ENCODE data around the gene SPNS2.

Gene SPNS2, protein sequence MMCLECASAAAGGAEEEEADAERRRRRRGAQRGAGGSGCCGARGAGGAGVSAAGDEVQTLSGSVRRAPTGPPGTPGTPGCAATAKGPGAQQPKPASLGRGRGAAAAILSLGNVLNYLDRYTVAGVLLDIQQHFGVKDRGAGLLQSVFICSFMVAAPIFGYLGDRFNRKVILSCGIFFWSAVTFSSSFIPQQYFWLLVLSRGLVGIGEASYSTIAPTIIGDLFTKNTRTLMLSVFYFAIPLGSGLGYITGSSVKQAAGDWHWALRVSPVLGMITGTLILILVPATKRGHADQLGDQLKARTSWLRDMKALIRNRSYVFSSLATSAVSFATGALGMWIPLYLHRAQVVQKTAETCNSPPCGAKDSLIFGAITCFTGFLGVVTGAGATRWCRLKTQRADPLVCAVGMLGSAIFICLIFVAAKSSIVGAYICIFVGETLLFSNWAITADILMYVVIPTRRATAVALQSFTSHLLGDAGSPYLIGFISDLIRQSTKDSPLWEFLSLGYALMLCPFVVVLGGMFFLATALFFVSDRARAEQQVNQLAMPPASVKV

DNA sequence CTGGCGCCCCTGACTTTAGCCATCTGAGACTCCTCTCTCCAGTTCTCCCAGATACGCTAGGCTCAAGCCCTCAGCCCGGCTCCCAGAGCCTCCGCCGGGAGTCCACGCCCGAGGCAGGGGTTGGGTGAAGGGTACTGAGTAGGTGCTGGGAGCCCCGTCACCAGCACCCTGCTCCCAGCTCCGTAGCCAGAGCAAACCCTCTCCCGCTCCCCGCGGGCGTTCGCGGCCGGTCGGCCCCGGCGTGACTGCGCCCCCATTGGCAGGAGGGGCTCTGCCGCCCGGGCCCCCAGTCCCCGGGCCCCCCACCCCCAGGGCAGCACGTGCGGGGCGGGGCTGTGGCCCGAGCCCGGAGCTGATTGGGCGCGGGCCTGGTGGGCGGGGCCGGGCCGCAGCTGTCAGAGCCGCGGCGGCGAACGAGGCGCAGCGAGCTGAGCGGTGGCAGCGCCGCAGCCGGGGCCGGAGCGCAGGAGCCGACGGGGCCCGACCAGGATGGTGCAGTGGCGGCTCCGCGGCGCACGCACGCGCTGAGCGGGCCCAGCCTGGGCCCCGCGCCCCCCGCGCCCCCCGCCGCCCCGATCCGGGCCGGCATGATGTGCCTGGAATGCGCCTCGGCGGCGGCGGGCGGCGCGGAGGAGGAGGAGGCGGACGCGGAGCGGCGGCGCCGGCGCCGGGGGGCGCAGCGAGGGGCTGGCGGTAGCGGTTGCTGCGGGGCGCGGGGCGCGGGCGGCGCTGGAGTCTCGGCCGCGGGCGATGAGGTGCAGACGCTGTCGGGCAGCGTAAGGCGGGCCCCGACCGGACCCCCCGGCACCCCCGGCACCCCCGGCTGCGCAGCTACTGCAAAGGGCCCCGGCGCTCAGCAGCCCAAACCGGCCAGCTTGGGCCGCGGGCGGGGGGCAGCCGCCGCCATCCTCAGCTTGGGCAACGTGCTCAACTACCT lies at the start of gene SPNS2:
Gene SPNS2, plus strand, starts transcription at position 421 of the 937 bp plus-strand sequence. Its CDS starts 167 bp downstream, at position 588.
- Histone ChIP-seq H3K27ac (ENCODE audit: low read length) (no peak within 1 kb of the TSS), H3K36me3 (ENCODE audit: control insufficient read depth in 2 of 2, insufficient read depth in 2 of 2, low read length in 2 of 2) (no peaks in the 10 kb centered on the region), H3K27me3 (ENCODE audit: control insufficient read depth in 1 of 2, insufficient read depth in 2 of 2, low read length in 2 of 2) (peaks cover 29 to 30% of the 10 kb centered on the region in 2 donors), H3K4me3 (ENCODE audit: low read length in 2 of 2) (peak within 1 kb of the TSS; percentile 53 to 66), H3K9me3 (ENCODE audit: control insufficient read depth in 2 of 2, low read length in 2 of 2) (no peaks in the 10 kb centered on the region), H3K9ac (ENCODE audit: low read length in 2 of 2) (no peak within 1 kb of the TSS), H3K4me1 (ENCODE audit: control insufficient read depth, insufficient read depth, low read length) (peaks cover 17% of the 10 kb centered on the region)

DNA sequence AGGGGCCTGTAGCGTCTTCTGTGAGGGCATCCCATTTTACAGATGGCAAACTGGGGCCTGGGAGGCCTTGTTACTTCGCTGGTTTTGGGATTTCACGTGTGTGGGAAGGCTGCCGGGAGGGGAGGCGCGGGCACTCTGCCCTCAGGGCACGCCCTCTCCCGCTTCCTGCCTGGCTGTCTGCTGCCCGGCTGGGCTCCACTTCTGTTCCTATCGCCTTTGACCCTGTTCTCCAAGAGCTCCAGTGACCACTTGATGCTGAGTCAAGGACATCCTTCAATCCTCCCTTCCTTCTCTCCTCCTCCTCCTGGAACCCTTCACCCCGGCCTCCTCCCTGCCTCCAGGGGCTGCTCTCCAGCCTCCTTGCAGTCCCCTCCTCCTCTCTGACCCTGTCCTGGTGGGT lies 48.9 kb upstream of the SPNS2 start:
- Histone ChIP-seq H3K4me3 (ENCODE audit: low read length in 2 of 2) (no peak overlapping the region), H3K9ac (ENCODE audit: low read length in 2 of 2) (no peak overlapping the region), H3K27ac (ENCODE audit: low read length) (no peak overlapping the region), H3K4me1 (ENCODE audit: control insufficient read depth, insufficient read depth, low read length) (no peaks in the 10 kb centered on the region), H3K27me3 (ENCODE audit: control insufficient read depth in 1 of 2, insufficient read depth in 2 of 2, low read length in 2 of 2) (no peaks in the 10 kb centered on the region), H3K36me3 (ENCODE audit: control insufficient read depth in 2 of 2, insufficient read depth in 2 of 2, low read length in 2 of 2) (no peaks in the 10 kb centered on the region), H3K9me3 (ENCODE audit: control insufficient read depth in 2 of 2, low read length in 2 of 2) (no peaks in the 10 kb centered on the region)

DNA sequence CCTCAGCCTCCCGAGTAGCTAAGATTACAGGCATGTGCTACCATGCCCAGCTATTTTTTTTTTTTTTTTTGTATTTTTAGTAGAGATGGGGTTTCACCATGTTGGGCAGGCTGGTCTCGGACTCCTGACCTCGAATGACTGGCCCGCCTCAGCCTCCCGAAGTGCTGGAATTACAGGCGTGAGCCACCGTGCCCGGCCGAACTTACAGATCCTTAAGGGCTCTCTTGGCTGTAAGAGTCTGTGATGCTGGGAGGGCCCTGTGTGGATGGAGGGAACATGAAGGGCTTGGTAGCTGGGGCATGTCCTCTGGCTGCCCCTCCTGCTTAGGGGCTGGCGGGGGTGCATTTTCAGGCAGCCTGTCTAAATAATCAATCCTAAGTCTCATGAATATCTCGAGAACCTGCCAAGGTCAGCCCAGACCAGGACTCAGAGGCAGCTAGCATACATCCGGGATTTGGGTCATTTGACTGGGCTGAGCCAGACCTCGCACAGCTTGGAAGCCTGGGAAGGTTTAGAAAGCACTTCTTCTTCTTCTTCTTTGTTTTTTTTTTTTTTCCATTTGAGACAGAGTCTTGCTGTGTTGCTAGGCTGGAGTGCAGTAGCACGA lies 47.9 kb upstream of the SPNS2 start:
- Histone ChIP-seq H3K9me3 (ENCODE audit: control insufficient read depth in 2 of 2, low read length in 2 of 2) (no peaks in the 10 kb centered on the region), H3K4me1 (ENCODE audit: control insufficient read depth, insufficient read depth, low read length) (no peaks in the 10 kb centered on the region), H3K27ac (ENCODE audit: low read length) (no peak overlapping the region), H3K36me3 (ENCODE audit: control insufficient read depth in 2 of 2, insufficient read depth in 2 of 2, low read length in 2 of 2) (no peaks in the 10 kb centered on the region), H3K27me3 (ENCODE audit: control insufficient read depth in 1 of 2, insufficient read depth in 2 of 2, low read length in 2 of 2) (no peaks in the 10 kb centered on the region), H3K4me3 (ENCODE audit: low read length in 2 of 2) (no peak overlapping the region), H3K9ac (ENCODE audit: low read length in 2 of 2) (no peak overlapping the region)

DNA sequence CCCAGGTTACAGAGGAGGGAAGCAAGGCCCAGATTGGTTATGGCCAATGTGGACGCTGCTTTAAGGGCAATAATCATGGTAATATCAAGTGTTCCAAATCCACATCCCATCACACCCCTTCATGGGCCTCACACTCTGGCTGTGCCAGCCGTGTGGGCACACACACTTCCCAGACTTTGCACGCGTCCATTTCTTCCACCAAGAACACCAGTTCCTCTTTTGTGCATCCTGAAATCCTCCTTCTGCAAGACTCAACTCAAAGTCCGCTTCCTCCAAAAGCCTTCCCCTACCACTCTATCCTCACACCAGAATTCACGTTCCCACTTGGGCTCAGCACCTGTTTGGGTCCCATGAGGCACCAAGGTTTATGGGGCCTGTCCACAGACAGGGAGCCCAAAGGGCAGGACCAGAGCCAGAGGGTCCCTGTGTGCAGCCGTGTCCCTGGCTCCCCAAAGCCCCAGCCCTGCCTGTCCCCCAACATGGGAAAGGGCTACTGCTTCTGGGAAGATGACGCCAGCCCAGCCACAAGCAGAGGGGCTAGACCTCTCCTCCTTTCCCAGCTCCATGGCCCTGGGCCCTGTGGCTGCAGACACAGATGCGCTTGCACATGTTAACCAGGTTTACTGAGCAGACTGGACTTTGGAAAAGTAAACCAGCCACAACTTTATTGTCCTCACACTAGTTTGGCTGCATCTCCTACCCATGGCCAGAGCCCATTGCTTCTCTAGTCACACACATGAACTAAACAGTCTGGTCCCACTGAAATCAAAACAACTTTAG lies 44.7 kb upstream of the SPNS2 start:
- no peak overlapping the region for H3K4me3 ChIP-seq (ENCODE audit: low read length in 2 of 2)
- H3K27ac ChIP-seq (ENCODE audit: low read length): no peak overlapping the region
- no peaks in the 10 kb centered on the region for H3K9me3 ChIP-seq (ENCODE audit: control insufficient read depth in 2 of 2, low read length in 2 of 2)
- H3K36me3 ChIP-seq (ENCODE audit: control insufficient read depth in 2 of 2, insufficient read depth in 2 of 2, low read length in 2 of 2): no peaks in the 10 kb centered on the region
- no peak overlapping the region for H3K9ac ChIP-seq (ENCODE audit: low read length in 2 of 2)
- H3K4me1 ChIP-seq (ENCODE audit: control insufficient read depth, insufficient read depth, low read length): no peaks in the 10 kb centered on the region
- no peaks in the 10 kb centered on the region for H3K27me3 ChIP-seq (ENCODE audit: control insufficient read depth in 1 of 2, insufficient read depth in 2 of 2, low read length in 2 of 2)

DNA sequence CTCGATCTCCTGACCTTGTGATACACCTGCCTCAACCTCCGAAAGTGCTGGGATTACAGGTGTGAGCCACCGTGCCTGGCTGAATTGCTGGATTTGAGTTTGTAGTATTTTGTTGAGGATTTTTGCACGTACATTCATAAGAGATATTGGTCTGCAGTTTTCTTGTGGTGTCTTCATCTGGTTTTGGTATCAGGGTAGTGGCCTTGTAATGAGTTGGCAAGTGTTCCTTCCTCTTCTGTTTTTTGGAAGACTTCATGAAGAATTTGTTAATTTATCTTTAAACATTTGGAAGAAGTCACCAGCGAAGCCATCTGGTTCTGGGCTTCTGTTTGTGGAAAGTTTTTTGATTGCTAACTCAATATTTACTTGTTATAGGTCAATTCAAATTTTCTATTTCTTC lies 38.0 kb upstream of the SPNS2 start:
- Histone ChIP-seq H3K9me3 (ENCODE audit: control insufficient read depth in 2 of 2, low read length in 2 of 2) (peaks cover 0 to 5% of the 10 kb centered on the region in 2 donors), H3K9ac (ENCODE audit: low read length in 2 of 2) (no peak overlapping the region), H3K27me3 (ENCODE audit: control insufficient read depth in 1 of 2, insufficient read depth in 2 of 2, low read length in 2 of 2) (no peaks in the 10 kb centered on the region), H3K36me3 (ENCODE audit: control insufficient read depth in 2 of 2, insufficient read depth in 2 of 2, low read length in 2 of 2) (no peaks in the 10 kb centered on the region), H3K4me1 (ENCODE audit: control insufficient read depth, insufficient read depth, low read length) (no peaks in the 10 kb centered on the region), H3K4me3 (ENCODE audit: low read length in 2 of 2) (no peak overlapping the region), H3K27ac (ENCODE audit: low read length) (no peak overlapping the region)

DNA sequence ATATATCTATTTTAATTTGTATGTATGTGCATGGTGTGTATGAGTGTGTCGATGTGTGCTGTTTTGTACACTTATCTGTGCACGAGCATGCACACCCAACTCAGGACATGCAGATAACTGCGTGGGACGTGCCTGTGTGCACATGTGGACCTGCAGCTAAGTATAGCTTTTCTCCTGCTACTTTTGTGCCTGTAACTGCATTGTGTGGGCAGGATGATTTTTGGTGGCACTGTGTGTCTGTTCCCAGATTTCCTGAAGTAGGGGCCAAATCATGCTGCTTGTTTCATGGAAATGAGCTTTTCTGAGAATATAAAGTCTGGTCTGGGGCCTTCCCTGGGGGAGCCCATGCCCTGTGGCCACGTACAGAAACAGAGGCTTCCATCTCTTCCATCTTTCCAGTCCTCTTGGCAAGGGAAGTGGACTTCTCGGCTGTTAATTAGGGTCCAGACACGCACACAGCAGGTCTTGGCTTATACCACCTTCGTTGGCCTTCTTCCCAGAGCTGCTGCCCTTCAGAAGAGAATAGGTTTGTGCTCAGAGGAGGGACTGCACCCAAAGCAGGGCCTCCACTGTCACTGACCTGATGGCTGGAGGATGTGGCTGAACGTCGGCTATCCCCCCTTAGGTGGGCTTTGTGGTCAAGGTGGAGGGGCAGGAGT lies 34.7 kb upstream of the SPNS2 start:
- Histone ChIP-seq H3K27me3 (ENCODE audit: control insufficient read depth in 1 of 2, insufficient read depth in 2 of 2, low read length in 2 of 2) (peaks cover 0 to 2% of the 10 kb centered on the region in 2 donors), H3K4me1 (ENCODE audit: control insufficient read depth, insufficient read depth, low read length) (no peaks in the 10 kb centered on the region), H3K4me3 (ENCODE audit: low read length in 2 of 2) (no peak overlapping the region), H3K36me3 (ENCODE audit: control insufficient read depth in 2 of 2, insufficient read depth in 2 of 2, low read length in 2 of 2) (no peaks in the 10 kb centered on the region), H3K9ac (ENCODE audit: low read length in 2 of 2) (no peak overlapping the region), H3K9me3 (ENCODE audit: control insufficient read depth in 2 of 2, low read length in 2 of 2) (peaks cover 0 to 5% of the 10 kb centered on the region in 2 donors), H3K27ac (ENCODE audit: low read length) (no peak overlapping the region)

DNA sequence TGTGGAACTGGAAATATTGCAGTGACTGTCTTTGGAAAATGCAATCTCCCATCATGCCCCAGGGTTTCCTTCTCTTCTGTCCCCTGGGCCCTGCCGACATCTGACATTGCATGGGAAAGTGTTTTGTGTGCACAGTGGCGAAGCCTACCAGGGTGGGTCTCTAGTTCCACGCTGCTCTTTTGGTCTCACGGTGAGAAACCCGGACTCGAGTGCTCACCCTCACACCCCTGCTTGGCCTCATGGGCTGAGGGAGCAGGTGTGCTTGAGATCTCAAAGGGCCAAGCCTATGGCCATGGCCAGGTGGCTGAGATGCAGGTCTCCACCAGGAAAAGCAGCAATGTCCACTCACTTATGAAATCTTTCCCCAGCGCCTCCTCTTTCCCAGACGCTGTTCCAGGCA lies 32.9 kb upstream of the SPNS2 start:
- H3K36me3 ChIP-seq (ENCODE audit: control insufficient read depth in 2 of 2, insufficient read depth in 2 of 2, low read length in 2 of 2): no peaks in the 10 kb centered on the region
- H3K27me3 ChIP-seq (ENCODE audit: control insufficient read depth in 1 of 2, insufficient read depth in 2 of 2, low read length in 2 of 2): peaks cover 0 to 2% of the 10 kb centered on the region in 2 donors
- no peak overlapping the region for H3K27ac ChIP-seq (ENCODE audit: low read length)
- no peak overlapping the region for H3K4me3 ChIP-seq (ENCODE audit: low read length in 2 of 2)
- H3K9ac ChIP-seq (ENCODE audit: low read length in 2 of 2): no peak overlapping the region
- no peaks in the 10 kb centered on the region for H3K4me1 ChIP-seq (ENCODE audit: control insufficient read depth, insufficient read depth, low read length)
- H3K9me3 ChIP-seq (ENCODE audit: control insufficient read depth in 2 of 2, low read length in 2 of 2): no peaks in the 10 kb centered on the region

DNA sequence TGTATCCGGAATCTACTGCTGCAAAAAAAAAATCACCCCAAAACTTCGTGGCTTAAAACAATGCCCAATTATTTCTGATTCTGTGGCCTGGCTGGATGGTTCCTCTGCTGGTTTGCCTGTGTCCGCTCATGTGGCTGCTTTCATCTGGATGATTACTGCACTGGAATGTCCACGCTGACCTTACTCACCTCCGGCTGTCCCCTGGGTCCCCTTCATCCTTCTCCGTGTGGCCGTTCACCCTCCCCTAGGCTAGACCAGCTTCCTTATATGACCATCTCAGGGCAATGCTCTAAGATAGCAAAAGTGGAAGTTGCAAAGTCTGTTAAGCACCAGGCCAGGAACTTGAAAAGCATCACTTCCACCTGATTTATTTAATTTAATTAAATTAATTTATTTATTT lies 31.4 kb upstream of the SPNS2 start:
- no peak overlapping the region for H3K4me3 ChIP-seq (ENCODE audit: low read length in 2 of 2)
- H3K4me1 ChIP-seq (ENCODE audit: control insufficient read depth, insufficient read depth, low read length): no peaks in the 10 kb centered on the region
- no peak overlapping the region for H3K27ac ChIP-seq (ENCODE audit: low read length)
- no peaks in the 10 kb centered on the region for H3K9me3 ChIP-seq (ENCODE audit: control insufficient read depth in 2 of 2, low read length in 2 of 2)
- no peak overlapping the region for H3K9ac ChIP-seq (ENCODE audit: low read length in 2 of 2)
- H3K27me3 ChIP-seq (ENCODE audit: control insufficient read depth in 1 of 2, insufficient read depth in 2 of 2, low read length in 2 of 2): peaks cover 0 to 2% of the 10 kb centered on the region in 2 donors
- H3K36me3 ChIP-seq (ENCODE audit: control insufficient read depth in 2 of 2, insufficient read depth in 2 of 2, low read length in 2 of 2): no peaks in the 10 kb centered on the region

DNA sequence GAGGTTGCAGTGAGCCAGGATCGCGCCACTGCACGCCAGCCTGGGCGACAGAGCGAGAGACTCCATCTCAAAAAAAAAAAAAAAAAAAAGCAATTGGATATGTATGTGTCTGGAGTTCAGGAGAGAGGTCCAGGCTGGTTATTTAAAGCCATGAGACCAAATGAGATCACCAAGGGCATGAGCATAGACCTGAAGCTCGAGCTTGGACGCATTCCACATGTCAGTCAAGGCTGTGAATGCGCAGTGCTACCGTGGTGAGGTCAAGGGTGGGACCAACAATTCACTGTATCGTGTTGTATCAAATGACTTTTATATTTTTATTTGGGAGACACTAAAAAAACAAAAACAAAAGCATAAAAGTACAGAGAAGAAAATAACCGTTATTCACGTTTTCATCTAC lies 29.1 kb upstream of the SPNS2 start:
- no peak overlapping the region for H3K4me3 ChIP-seq (ENCODE audit: low read length in 2 of 2)
- H3K36me3 ChIP-seq (ENCODE audit: control insufficient read depth in 2 of 2, insufficient read depth in 2 of 2, low read length in 2 of 2): no peaks in the 10 kb centered on the region
- H3K27me3 ChIP-seq (ENCODE audit: control insufficient read depth in 1 of 2, insufficient read depth in 2 of 2, low read length in 2 of 2): peaks cover 0 to 2% of the 10 kb centered on the region in 2 donors
- no peak overlapping the region for H3K9ac ChIP-seq (ENCODE audit: low read length in 2 of 2)
- no peaks in the 10 kb centered on the region for H3K4me1 ChIP-seq (ENCODE audit: control insufficient read depth, insufficient read depth, low read length)
- H3K9me3 ChIP-seq (ENCODE audit: control insufficient read depth in 2 of 2, low read length in 2 of 2): no peaks in the 10 kb centered on the region
- no peak overlapping the region for H3K27ac ChIP-seq (ENCODE audit: low read length)
